GM18519 (cell line): ENCODE results near the gene LMO4.

Experiments
- ATAC-seq: cut with Tn5 transposase; IDR thresholded peaks from one replicate; pipeline ENCODE4 v1.9.1; 2021; ENCODE audit warnings: mild to moderate bottlenecking, moderate library complexity; ENCODE audit not compliant: unreplicated experiment, low FRiP score

The LMO4 gene

DNA sequence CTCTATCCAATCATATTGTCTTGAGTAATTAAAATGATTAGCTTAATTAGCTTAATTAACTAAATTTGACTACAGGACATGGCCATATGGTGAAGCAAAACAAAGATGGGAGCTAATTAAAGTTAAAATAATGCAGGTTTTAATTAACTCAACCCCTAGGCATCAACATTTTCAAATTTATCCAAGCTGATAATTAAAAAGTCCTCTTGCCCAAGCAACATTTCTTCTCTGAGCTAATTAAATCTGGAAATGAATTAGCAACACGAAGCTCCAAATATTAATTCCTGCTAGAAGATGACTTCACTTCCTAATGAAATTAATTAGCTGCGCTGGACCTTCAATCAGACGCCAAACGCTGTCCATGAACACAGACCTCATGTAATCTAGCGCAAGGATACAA, 27.9 kb downstream of the LMO4 start:
- ATAC-seq, result no peak

DNA sequence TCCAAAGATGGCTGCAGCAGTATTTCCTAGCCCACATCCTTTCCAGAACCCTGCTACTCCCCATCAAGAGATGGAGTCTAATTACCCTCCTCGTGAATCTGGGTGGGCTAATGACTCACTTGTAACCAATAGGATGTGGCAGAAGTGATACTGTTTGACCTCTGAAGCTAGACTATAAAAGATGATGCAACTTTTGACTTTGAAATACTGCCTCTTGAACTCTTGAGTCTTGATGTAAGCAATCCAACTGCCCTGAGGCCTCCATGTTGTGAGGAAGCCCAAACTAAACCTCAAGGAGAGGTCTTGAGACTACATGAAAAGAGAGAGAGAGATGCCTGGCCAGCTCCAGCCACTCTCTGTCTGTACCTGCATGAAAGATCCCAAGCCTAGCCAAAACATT, 29.5 kb downstream of the LMO4 start:
- no peak for ATAC-seq

DNA sequence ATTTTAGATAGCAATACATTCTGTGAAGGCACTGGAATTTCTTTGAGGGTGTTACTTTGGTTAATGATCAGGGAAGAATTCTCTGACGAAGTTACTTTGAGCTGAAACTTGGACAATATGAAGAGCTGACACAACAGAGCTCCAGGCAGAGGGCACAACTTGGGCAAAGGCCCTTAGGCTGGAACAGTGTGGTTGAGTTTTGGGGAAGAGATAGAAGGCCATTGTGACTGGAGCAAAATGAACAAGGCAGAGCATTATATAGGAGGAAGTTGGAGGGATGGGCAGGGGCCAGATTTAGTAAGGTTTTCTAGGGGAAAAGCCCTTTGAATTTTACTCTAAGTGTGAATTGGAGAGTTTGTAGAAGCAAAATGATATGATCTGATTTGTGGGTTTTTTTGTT, 30.9 kb downstream of the LMO4 start:
- no peak for ATAC-seq

DNA sequence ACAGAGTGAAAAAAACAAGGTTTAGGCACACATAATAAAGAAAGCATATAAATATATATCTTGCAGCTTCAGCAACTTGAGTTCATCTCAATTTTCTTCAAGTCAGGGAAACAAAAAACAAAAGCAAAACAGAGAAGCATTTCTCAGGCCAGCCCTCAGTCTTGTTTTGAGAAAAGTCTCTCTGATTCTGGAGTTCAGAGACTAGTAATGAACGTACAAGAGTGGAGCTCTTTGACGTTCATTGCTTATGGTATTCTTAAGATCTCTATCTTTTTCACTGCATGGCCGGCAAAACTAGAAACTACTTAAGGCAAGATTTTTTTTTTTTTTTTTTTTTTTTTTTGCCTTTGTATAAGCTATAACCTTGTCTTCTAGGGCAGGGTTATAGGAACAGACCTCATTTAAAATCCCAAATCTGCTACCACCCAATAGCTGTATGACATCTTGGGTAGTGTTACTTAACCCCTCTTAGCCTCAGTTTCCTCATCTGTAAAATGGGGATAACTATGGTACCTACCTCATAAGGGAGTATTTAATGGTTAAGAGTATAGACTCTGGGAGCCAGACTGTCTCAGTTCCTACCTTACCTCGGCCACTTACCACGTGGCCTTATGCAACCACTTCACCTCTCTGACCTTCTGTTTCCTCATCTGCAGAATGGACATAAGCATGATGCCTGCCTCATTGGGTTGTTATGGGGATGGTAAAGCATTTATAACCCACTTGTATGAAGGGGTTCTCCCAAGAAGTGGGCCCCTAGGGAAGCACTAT, 33.6 kb downstream of the LMO4 start:
- ATAC-seq, result no peak

DNA sequence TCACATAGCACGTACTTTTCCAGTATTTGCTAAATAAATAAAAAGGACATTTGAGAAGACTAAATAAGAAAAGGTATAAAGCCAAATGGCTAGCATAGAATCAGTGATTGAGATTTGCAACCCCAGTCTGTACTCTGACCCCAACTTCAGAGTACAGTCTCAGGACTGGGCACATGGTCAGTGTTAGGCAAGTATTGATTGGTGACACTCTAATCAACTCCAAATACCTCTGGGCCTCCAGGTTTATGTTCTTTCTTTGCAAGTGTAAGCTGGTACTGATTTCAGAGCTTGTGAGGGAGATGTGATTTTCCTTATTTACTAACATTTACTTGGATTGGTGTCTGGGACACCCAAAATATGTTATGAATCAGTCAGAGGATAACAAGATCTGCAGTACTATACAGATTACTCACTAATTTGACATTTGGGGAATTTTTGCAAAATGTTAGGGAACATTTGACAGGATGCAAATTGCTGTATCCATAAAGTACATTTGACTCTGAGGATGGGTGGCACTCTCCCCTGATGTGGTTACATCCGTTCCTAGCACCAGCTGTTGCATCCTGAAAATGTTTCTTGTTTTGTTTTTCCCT, 34.2 kb downstream of the LMO4 start:
- no peak for ATAC-seq

DNA sequence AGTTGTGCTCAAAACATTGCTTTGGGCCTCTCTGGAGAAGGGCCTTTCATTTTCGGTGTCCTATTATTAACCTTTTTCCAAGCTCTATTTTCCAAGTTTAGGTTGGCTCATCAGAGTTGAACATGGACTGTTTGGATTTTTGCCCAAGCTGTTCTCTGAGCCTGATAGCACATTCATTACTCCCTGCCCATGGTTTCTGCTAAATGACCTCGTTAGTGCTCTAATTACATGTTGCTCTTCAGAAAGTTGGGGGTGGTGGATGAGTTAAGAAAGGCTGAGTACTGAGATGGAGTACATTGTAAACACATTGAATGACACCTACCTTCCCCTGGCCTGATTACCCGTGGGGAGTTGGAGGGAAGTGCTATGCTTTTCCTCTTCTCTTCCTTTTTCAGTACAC, 38.9 kb downstream of the LMO4 start:
- no peak for ATAC-seq

DNA sequence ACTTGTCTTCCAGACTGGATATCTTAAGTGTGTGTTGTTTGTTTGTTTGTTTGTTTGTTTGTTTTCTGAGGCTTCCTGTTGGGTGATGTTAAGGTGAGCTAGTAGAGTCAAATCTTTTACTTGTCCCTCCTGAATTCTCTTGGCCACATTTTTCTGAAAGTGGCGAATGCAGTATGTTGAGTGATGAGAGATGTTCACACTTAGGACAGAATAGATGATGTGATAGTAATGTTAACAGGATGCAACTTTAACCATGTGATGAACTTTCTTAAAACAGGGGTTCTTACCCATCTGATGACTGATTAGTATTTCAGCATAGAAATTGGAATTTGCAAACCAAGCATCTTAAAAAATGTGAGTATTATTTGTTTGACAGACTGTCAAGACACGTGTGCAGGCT, 40.2 kb downstream of the LMO4 start:
- ATAC-seq, result no peak

DNA sequence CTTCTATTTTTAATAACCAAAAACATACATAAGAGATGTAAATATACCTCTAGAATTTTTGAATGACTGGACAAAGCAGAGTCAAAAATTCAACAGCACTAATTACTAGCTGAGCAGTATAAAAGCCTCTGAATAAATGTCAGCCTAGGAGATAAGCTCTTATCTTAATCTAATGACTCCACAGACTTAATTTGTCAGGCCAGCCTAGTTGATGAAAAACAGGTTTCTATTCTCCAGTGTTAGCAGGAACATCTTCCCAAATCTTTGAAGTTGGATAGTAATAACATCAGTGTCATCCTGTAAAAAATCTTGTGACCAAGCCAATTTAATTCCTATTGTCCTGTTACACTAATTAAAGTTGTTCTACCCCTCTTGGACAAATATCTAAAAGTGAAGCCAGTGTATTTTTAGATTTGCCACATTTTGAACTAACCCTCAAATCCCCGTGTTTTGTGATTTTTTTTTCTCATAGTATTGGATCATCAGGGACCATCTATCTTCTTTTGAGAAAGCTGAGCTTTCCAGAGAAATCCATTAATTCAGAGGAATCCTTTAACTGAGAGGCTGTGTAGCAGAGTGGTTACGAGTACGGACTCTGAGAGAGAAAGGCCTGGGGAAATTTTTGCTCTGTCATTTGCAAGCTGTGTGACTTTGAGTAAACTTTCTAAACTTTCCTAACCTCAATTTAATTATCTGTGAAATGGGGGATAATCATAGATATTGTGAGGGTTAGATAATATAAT, 41.2 kb downstream of the LMO4 start:
- ATAC-seq, result no peak

DNA sequence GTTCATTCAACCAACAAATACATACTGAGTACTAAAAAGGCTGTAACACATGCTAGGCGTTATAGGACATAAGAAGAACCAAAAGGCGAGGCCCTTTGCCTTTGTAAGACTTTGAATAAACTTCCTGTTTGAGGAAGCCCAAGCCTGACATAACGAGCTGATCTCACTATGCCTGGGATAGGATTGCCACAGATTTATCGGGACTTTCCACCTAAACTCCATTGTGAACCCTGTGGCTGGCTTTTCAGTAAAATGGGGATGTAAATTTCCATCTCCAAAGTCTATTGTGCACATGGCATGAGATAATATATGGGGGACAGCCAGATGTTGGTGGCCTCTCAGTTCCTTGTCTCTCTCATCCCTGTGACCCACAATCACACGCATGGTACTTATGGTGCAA, 41.9 kb downstream of the LMO4 start:
- ATAC-seq, result no peak

DNA sequence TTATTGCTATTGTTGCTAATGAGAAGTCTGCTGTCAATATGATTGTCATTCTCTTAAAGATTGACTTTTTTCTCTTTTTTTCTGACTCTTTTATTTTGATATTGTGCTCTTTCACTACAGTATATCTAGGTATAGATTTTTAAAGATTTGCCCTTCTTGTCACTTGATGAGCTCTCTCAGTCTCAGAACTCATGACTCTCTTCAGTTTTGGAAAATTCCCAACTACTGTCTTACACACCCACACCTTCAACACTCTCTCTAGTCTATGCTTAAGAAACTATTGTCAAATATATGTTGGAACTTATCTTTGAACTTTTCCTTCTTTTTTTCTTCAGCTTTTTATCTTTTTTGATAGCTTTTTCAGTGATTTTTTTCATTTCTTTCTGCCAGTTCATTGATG, 50.6 kb downstream of the LMO4 start:
- ATAC-seq, result no peak

DNA sequence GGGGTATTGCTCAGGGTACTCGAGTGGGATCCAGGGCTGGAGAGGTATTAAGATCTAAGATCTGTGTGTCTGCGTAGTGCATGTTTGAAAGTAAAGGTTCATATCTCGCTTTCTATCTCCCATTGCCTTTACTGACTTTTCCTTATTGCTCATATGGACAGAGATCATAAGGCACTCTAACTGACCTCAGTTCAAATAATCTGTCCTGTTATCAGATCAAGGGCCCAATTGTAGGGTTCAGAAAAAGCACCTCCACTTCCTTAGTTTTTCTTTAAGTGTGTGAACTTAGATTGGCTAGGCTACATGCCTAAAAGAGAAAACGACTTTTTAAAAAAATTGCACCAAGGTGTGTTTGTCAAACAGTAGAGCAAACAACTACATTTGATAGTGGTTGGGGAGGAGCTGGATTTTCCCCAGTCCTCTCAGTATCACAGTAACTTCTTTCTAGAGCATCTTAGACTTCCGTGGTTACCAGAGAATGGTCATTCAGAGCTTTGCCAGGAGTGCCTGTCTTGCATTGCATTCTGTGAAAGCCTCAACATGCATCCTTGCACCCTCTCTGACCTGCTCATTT, 57.6 kb downstream of the LMO4 start:
- ATAC-seq, result no peak

DNA sequence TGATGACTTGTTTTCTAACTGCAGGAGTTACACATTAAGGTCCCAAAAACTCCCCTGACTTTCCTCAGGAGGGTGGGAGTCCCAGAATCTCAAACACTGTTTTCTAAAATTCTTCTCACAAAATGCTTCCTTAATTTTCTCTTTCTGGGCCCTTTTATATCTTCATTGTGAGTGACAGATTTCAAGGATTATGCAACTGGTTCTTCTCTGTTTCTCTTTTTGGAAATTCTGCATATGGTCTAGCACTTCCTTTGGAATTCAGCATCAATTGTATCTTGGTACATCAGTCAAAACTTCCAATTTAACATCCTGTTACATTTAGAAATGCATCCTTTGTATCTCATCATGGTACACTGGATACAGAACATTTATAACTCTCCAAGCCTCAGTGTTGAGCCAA, 59.7 kb downstream of the LMO4 start:
- ATAC-seq, result no peak

DNA sequence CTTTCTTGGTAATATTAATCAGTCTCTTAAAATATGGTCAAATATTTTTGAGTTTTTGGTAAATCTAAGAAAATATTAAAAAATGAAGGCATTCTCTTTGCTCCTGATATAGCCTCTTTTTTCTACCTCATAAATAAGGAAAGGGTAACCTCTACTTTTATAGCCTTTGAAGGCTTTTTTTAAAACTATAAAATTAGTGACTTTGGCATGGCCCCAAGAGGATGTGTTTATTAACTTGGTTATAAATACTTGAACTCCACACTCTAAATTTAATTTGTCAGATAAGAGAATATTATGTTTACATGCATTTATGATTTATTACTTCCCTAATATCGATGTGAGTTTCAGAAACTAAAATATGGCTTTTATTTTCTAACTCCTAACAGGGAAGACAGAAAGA, 60.3 kb downstream of the LMO4 start:
- no peak for ATAC-seq

DNA sequence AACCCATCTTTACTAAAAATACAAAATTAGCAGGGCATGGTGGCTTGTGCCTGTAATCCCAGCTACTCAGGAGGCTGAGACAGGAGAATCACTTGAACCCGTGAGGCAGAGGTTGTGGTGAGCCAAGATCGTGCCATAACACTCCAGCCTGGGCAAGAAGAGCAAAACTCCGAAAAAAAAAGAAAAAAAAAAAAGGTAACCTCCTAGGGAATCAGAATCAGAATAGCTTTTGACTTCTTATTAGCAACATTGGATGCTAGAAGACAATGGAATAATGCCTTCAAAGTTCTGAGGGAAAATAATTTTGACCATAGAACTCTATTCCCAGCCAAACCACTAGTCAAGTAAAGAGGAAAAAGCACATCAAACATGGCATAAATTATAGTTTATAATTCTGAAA, 60.9 kb downstream of the LMO4 start:
- ATAC-seq, result no peak

DNA sequence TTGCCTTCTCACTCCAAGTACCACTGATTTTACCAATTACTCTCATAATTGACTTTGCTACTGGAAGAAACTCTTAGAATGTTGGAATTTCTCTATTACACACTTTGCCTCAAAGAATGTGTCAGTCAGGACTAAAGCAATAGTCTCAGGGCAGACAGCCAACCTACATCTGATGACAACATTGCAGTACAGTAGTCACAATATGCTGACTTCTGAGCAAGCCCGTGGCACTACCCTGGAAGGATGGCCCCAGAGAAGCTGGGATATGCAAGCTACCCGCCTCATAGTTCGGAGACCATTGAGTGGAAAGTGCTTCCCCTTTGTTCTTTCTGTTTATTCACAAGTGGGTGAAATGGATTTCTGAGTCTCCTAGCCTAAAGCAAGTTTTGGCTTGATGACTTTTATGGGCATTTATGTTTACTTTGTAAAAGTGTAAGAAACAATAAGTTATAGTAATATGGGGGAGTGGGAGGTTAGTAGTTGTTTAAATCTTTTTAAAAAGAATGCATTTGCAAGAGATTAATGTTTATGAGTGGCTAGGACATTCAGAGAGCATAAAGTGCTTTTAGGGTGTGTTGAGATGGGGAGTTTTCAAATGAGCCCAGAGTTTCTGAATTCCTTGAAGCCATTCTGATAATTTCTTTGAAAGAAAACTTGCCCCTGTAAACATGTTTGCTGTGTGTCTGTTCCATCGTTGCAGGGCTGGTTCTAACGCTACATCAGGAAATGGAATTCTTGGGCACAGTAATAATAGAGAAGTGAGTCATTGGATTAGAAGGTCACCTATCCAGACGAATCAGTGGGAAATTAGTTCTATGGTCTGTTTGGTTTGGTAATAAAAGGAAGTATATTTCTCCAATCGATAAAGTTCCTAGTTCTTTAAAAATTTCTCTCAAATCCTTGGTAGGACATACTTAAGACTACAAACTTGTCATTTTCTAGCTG, 63.8 kb downstream of the LMO4 start:
- no peak for ATAC-seq

DNA sequence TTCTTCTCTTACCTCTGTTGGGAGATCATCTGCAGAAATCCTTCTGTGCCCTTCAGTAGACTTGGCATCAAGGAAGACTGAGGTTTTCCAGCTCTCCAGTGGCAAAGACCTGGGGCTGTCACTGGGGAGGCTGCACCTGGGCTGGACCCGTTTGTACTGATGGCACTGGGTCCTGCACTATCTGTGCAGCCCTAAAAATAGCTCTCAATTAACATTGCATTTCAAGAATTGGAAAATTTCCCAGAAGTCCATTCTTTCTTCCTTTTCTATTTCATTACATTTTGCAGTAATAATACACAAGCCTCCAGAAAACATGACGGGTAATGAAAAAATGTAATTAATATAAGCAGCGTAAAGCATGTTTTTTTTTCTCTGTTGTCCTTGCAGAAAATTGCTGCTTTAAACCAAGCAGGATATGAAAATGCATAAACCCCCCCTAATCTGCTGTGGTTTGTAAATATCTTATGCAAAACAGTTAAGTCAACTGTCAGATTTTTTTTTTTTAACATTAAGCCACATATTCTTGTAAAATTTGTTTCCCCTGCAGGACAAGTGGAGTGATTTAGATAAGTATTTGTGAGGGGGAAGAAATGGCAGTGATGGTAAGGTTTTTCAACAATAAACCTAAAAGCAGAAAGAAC, 64.9 kb downstream of the LMO4 start:
- no peak for ATAC-seq

DNA sequence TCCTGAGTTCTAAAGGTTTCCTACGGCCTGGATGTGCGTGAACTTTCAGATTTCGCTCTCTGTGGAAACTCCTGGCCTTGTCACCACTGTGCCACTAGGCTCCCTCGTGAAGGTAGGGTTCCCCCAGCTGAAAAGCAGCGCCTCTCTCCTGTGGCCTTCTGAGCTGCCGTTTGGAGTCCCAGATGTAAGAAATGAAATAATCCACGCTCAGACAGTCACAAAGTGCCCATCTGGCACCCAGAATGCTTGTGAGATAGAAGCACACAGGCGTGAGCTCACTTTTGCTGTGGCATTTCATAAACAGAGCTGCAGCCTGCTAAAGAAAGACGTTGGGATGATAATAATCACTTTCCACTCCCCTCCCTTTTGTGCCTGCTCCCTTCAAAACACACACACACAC, 65.8 kb downstream of the LMO4 start:
- ATAC-seq, result no peak

DNA sequence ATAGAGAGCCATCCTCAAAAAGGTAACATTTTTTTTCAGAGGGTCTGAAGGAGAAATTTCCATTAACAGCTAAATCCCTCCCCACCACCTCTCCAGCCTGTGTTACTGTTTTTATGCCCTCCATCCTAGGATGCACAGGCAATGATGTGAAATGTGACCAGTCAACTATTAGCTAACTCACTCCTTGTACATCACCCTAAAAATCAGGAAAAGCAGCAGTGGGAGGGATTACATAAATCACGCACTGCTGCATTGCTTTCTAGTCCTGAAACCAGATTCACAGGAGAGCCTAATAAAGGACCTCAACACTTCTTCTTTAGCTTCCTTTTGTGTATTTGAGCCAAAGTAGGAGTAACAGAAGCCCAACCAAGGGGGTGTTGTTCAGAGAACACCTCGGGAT, 66.3 kb downstream of the LMO4 start:
- no peak for ATAC-seq
